SK-N-SH (cell line): ENCODE data around the gene BCR. TPM values are rescaled to one million over a fixed set of nuclear protein-coding genes. Genes with fewer than 3 reads are reported as not detected.
A peak's percentile ranks its signal among the peaks of the same experiment; 100 is the strongest.

Source experiments
- CTCF ChIA-PET: fragments of 300-600, 350-600 bp; formaldehyde crosslinking; extraction: SDS; loops from one replicate; lab custom pipeline; 2021; lab: Yijun Ruan, JAX
- POLR2A ChIA-PET: fragments of 350-600 bp; sonication (Branson Sonifier 250); formaldehyde crosslinking; extraction: SDS; loops from one replicate; lab custom pipeline; 2020; ENCODE audit warnings: antibody characterized with exemption, inconsistent platforms; lab: Yijun Ruan, JAX
- DNase-seq: peaks from one replicate; pipeline ENCODE4 v3.0.0; 2012
- H2AFZ ChIP-seq: fragments of 200-600 bp; sonication (generic); 2 replicates; pipeline ENCODE4 v1.8.1; 2016; ENCODE audit warnings: antibody characterized with exemption, mild to moderate bottlenecking, low read depth
- H3F3A ChIP-seq: fragments of 200-600 bp; sonication (generic); replicated peaks from 2 replicates; pipeline ENCODE3; 2016; ENCODE audit warnings: antibody characterized with exemption, mild to moderate bottlenecking; ENCODE audit not compliant: insufficient read depth
- H3K27ac ChIP-seq, 2 experiments: fragments of 200-500 bp in 1 of 2; fragments of 200-600 bp in 1 of 2; sonication (Bioruptor generic) in 1 of 2; sonication (generic), shearing (Covaris generic) in 1 of 2; 2 replicates each; pipeline versions ENCODE4 v1.5.1 to v1.6.1; 2014 to 2016; ENCODE audit warnings: low read depth in 2 of 2, inconsistent platforms in 1 of 2, low read length in 1 of 2, mild to moderate bottlenecking in 1 of 2, mixed read lengths in 1 of 2
- H3K27me3 ChIP-seq: fragments of 200-600 bp; sonication (generic), shearing (Covaris generic); 2 replicates; pipeline ENCODE4 v1.6.1; 2016; ENCODE audit warnings: mixed run types; ENCODE audit not compliant: insufficient read depth
- H3K36me3 ChIP-seq, 2 experiments: fragments of 200-500 bp in 1 of 2; fragments of 200-600 bp in 1 of 2; sonication (Bioruptor generic) in 1 of 2; sonication (generic) in 1 of 2; replicated peaks in 1 of 2; 2 replicates each; pipeline versions ENCODE3 to v1.5.1; 2014 to 2016; ENCODE audit warnings: low read length in 1 of 2, mild to moderate bottlenecking in 1 of 2; ENCODE audit not compliant: insufficient read depth in 2 of 2, control insufficient read depth in 1 of 2
- H3K4me1 ChIP-seq, 2 experiments: fragments of 200-500 bp in 1 of 2; fragments of 200-600 bp in 1 of 2; sonication (Bioruptor generic) in 1 of 2; sonication (generic), shearing (Covaris generic) in 1 of 2; 2 replicates each; pipeline versions ENCODE4 v1.5.1 to v1.6.1; 2014 to 2016; ENCODE audit warnings: low read depth in 1 of 2, low read length in 1 of 2, mixed run types in 1 of 2; ENCODE audit not compliant: insufficient read depth in 2 of 2, control insufficient read depth in 1 of 2
- H3K4me2 ChIP-seq: fragments of 200-600 bp; sonication (generic), shearing (Covaris generic); 2 replicates; pipeline ENCODE4 v1.6.1; 2017; ENCODE audit warnings: mixed run types
- H3K4me3 ChIP-seq, 2 experiments: fragments of 200-500 bp in 1 of 2; fragments of 200-600 bp in 1 of 2; sonication (Bioruptor generic) in 1 of 2; sonication (generic), shearing (Covaris generic) in 1 of 2; 2 replicates each; pipeline versions ENCODE4 v1.5.1 to v1.8.1; 2014 to 2016; ENCODE audit warnings: low read depth in 2 of 2, inconsistent platforms in 1 of 2, low read length in 1 of 2, mild to moderate bottlenecking in 1 of 2, mixed read lengths in 1 of 2, moderate library complexity in 1 of 2
- H3K79me2 ChIP-seq: fragments of 200-600 bp; sonication (generic); 2 replicates; pipeline ENCODE4 v1.8.1; 2017; ENCODE audit warnings: mild to moderate bottlenecking; ENCODE audit not compliant: insufficient read depth
- H3K9ac ChIP-seq: fragments of 200-600 bp; sonication (generic); 2 replicates; pipeline ENCODE4 v1.6.1; 2017; ENCODE audit warnings: mixed run types
- H3K9me2 ChIP-seq: fragments of 200-600 bp; sonication (generic); 2 replicates; pipeline ENCODE4 v1.6.1; 2017; ENCODE audit warnings: mixed run types
- H3K9me3 ChIP-seq: fragments of 200-600 bp; sonication (generic); 2 replicates; pipeline ENCODE4 v1.6.1; 2017; ENCODE audit warnings: mixed run types, mild to moderate bottlenecking, moderate library complexity
- H4K20me1 ChIP-seq: fragments of 200-600 bp; sonication (generic); 2 replicates; pipeline ENCODE4 v1.6.1; 2017; ENCODE audit warnings: mild to moderate bottlenecking, mixed run types; ENCODE audit not compliant: insufficient read depth
- CHD2 ChIP-seq: fragments of 150-350 bp; IDR thresholded peaks from 2 replicates; pipeline ENCODE4 v1.6.1; 2018; ENCODE audit warnings: low read length; ENCODE audit not compliant: partially characterized antibody
- ELF1 ChIP-seq: IDR thresholded peaks from 2 replicates; pipeline ENCODE4 v1.4.0; 2012
- FOXM1 ChIP-seq: IDR thresholded peaks from 2 replicates; pipeline ENCODE4 v1.4.0; 2012; ENCODE audit warnings: low read depth, mild to moderate bottlenecking
- GABPA ChIP-seq: IDR thresholded peaks from 2 replicates; pipeline ENCODE4 v1.4.0; 2012; ENCODE audit warnings: low read depth, mild to moderate bottlenecking
- MAX ChIP-seq: IDR thresholded peaks from 2 replicates; pipeline ENCODE4 v1.4.0; 2012; ENCODE audit warnings: low read depth
- MXI1 ChIP-seq: IDR thresholded peaks from 2 replicates; pipeline ENCODE4 v1.6.1; 2012; ENCODE audit warnings: mild to moderate bottlenecking, low read depth, low read length, improper control_type of control experiment
- PBX3 ChIP-seq: IDR thresholded peaks from 2 replicates; pipeline ENCODE4; 2012
- RCOR1 ChIP-seq: fragments of 150-350 bp; IDR thresholded peaks from 2 replicates; pipeline ENCODE4 v1.6.1; 2017; ENCODE audit warnings: antibody characterized with exemption, low read length
- RFX5 ChIP-seq: IDR thresholded peaks from 2 replicates; pipeline ENCODE4 v1.6.1; 2012; ENCODE audit warnings: mild to moderate bottlenecking, improper control_type of control experiment, low read length
- RXRA ChIP-seq: IDR thresholded peaks from 2 replicates; pipeline ENCODE4 v1.4.0; 2012; ENCODE audit warnings: low read depth, mild to moderate bottlenecking, borderline replicate concordance
- SMC3 ChIP-seq: IDR thresholded peaks from 2 replicates; pipeline ENCODE4 v1.6.1; 2012; ENCODE audit warnings: low read depth, low read length, improper control_type of control experiment
- TEAD4 ChIP-seq: IDR thresholded peaks from 2 replicates; pipeline ENCODE4 v1.4.0; 2012; ENCODE audit warnings: mild to moderate bottlenecking, borderline replicate concordance; ENCODE audit not compliant: insufficient read depth
- YY1 ChIP-seq: IDR thresholded peaks from 2 replicates; pipeline ENCODE4 v1.4.0; 2012; ENCODE audit warnings: low read depth, mild to moderate bottlenecking
- ZBTB33 ChIP-seq: IDR thresholded peaks from 2 replicates; pipeline ENCODE4 v1.4.0; 2012; ENCODE audit warnings: low read depth, borderline replicate concordance
- WGBS: methylation state at CpG from one replicate; pipeline ENCODE4 v1.1.6; 2017; ENCODE audit warnings: low lambda C conversion rate; 5-methylcytosine and 5-hydroxymethylcytosine counted together
- polyA plus RNA-seq, 3 experiments: library from polyadenylated mRNA; depleted of rRNA; stranded (reverse); fragments of >200 nt; gene quantifications; 2 replicates each; pipeline ENCODE4 v1.2.3, GENCODE V29; 2012

The BCR gene
- polyA plus RNA-seq, 1 of the 3 experiments (the other 2 are of a cell fraction), result 50.9 TPM

GRCh38 chr22:23230348-23231068, 50.2 kb downstream of the BCR start:
- H2AFZ ChIP-seq, result no peak overlapping the region
- peak overlapping the region in 1 of 2 experiments; percentile 68; a peak in 2 of 4 replicates for H3K27ac ChIP-seq
- POLR2A ChIA-PET, result no interaction called here
- no peak overlapping the region for H3K4me2 ChIP-seq
- no peak for TF ChIP-seq SMC3
- 0 out of 2 replicates have a peak, but pooled peaks have one; percentile 24 for TF ChIP-seq MXI1
- CTCF ChIA-PET, result interaction anchor here (2.5 kb wide), 1 partner anchor 51 kb away, joined by 10 read pairs; no protein-coding TSS in a partner anchor
- H3K27me3 ChIP-seq, result no peaks in the 10 kb centered on the region
- peaks cover 0 to 8% of the 10 kb centered on the region in 2 experiments for H3K36me3 ChIP-seq
- H3F3A ChIP-seq, result peaks cover 10% of the 10 kb centered on the region
- no peak for DNase-seq
- WGBS, result 93% methylated on average over 10 of the region's 10 CpGs
- H3K79me2 ChIP-seq, result peaks cover 79% of the 10 kb centered on the region
- H3K4me1 ChIP-seq, result peaks cover 19 to 53% of the 10 kb centered on the region in 2 experiments; a peak in 2 of 4 replicates
- no peaks in the 10 kb centered on the region for H3K9me2 ChIP-seq
- H3K4me3 ChIP-seq, result no peak overlapping the region
- H3K9me3 ChIP-seq, result 0 out of 2 replicates have a peak, but pooled peaks cover 6% of the 10 kb centered on the region
- H4K20me1 ChIP-seq, result peaks cover 33% of the 10 kb centered on the region
- H3K9ac ChIP-seq, result no peak overlapping the region

- peaks cover 40% of the 10 kb centered on the region for H4K20me1 ChIP-seq
- no peak for TF ChIP-seq RCOR1
- TF ChIP-seq FOXM1, result no peak
- no peak for TF ChIP-seq TEAD4
- 97% methylated on average over 2 of the region's 5 CpGs for WGBS
Observed at GRCh38 chr22:23231471-23232093, 51.3 kb downstream of the BCR start.

GRCh38 chr22:23232094-23232905, 52.0 kb downstream of the BCR start:
- peaks cover 81% of the 10 kb centered on the region for H3K79me2 ChIP-seq
- peaks cover 0 to 8% of the 10 kb centered on the region in 2 experiments for H3K36me3 ChIP-seq
- peak overlapping the region in 1 of 2 experiments; percentile 31; a peak in 2 of 4 replicates for H3K27ac ChIP-seq
- no peak overlapping the region for H2AFZ ChIP-seq
- WGBS, result 100% methylated on average over 4 of the region's 9 CpGs
- H3K4me3 ChIP-seq, result no peak overlapping the region
- H3F3A ChIP-seq, result no peaks in the 10 kb centered on the region
- no peak for DNase-seq
- peaks cover 5 to 59% of the 10 kb centered on the region in 2 experiments; a peak in 2 of 4 replicates for H3K4me1 ChIP-seq
- 0 out of 2 replicates have a peak, but pooled peaks cover 6% of the 10 kb centered on the region for H3K9me3 ChIP-seq
- no peak overlapping the region for H3K9ac ChIP-seq
- H3K4me2 ChIP-seq, result no peak overlapping the region
- no peaks in the 10 kb centered on the region for H3K9me2 ChIP-seq
- H4K20me1 ChIP-seq, result peaks cover 40% of the 10 kb centered on the region
- CTCF ChIA-PET, result interaction anchor here (0.8 to 2.5 kb wide), 10 partner anchors 11 to 273 kb away, joined by 3 to 10 read pairs (median 3); partner anchors contain the start of gene GNAZ
- H3K27me3 ChIP-seq, result no peaks in the 10 kb centered on the region
- POLR2A ChIA-PET, result no interaction called here
- TF ChIP-seq RFX5 (no peak), ELF1 (no peak), ZBTB33 (no peak), GABPA (no peak), MXI1 (no peak), CHD2 (no peak), MAX (no peak), PBX3 (no peak), YY1 (no peak), RXRA (no peak)

More at GRCh38 chr22:23231471-23232093, 51.3 kb downstream of the BCR start:
- Histone ChIP-seq H3K36me3 (peaks cover 0 to 8% of the 10 kb centered on the region in 2 experiments), H3K4me3 (no peak overlapping the region), H3F3A (peaks cover under 1% of the 10 kb centered on the region), H3K27me3 (no peaks in the 10 kb centered on the region), H3K9me3 (0 out of 2 replicates have a peak, but pooled peaks cover 6% of the 10 kb centered on the region), H3K9ac (no peak overlapping the region), H3K27ac (no peak overlapping the region; a peak in 1 of 4 replicates), H3K9me2 (no peaks in the 10 kb centered on the region), H3K4me1 (peaks cover 8 to 54% of the 10 kb centered on the region in 2 experiments; a peak in 2 of 4 replicates), H2AFZ (no peak overlapping the region), H3K79me2 (peaks cover 85% of the 10 kb centered on the region), H3K4me2 (no peak overlapping the region)
- ChIA-PET POLR2A (no interaction called here), CTCF (interaction anchor here (0.8 to 2.5 kb wide), 6 partner anchors 11 to 272 kb away, joined by 3 to 10 read pairs (median 4); partner anchors contain the start of gene GNAZ)
- no peak for DNase-seq
